H1 (cell line): ENCODE results near the gene ZBTB20. TPM values are rescaled to one million over a fixed set of nuclear protein-coding genes. Genes with fewer than 3 reads are reported as not detected.

ENCODE experiments used
- CTCF ChIA-PET: fragments of 300-600 bp; sonication (Branson Sonifier 250); formaldehyde crosslinking; loops from one replicate; lab custom pipeline; 2021; ENCODE audit not compliant: partially characterized antibody; lab: Charles Lee
- POLR2A ChIA-PET: fragments of 300-600 bp; sonication (Branson Sonifier 250); formaldehyde crosslinking; loops from one replicate; lab custom pipeline; 2021; ENCODE audit warnings: inconsistent platforms; ENCODE audit not compliant: partially characterized antibody; lab: Charles Lee
- DNase-seq, 2 experiments: peaks; one replicate each; pipeline versions ENCODE4 v3.0.0 to v3.0.0-alpha.2; 2010 to 2022; ENCODE audit warnings: low spot score in 2 of 2, low read depth in 1 of 2, mixed read lengths in 1 of 2
- FAIRE-seq: peaks from 2 replicates; lab custom pipeline; 2011; peaks lifted over from hg19 to GRCh38; lab: Jason Lieb, UNC
- H2AFZ ChIP-seq: 2 replicates; pipeline ENCODE4 v1.8.1; 2012; ENCODE audit warnings: low read length, inconsistent platforms
- H2AK5ac ChIP-seq: 2 replicates; pipeline ENCODE4 v1.6.1; 2013; ENCODE audit warnings: low read depth, low read length
- H2BK120ac ChIP-seq: replicated peaks from 2 replicates; pipeline ENCODE3; 2013; ENCODE audit warnings: low read depth, low read length, inconsistent platforms
- H2BK12ac ChIP-seq: 2 replicates; pipeline ENCODE4 v1.6.1; 2013; ENCODE audit warnings: low read depth, low read length
- H2BK15ac ChIP-seq: 2 replicates; pipeline ENCODE4 v1.6.1; 2013; ENCODE audit warnings: low read length
- H2BK20ac ChIP-seq: 2 replicates; pipeline ENCODE4 v1.6.1; 2013; ENCODE audit warnings: low read length
- H2BK5ac ChIP-seq: 2 replicates; pipeline ENCODE4 v1.6.1; 2013; ENCODE audit warnings: low read depth, low read length
- H3K14ac ChIP-seq: 2 replicates; pipeline ENCODE4 v1.6.1; 2013; ENCODE audit warnings: inconsistent platforms; ENCODE audit not compliant: insufficient read length
- H3K18ac ChIP-seq: 2 replicates; pipeline ENCODE4 v1.6.1; 2013; ENCODE audit warnings: low read length; ENCODE audit errors: extremely low read depth
- H3K23ac ChIP-seq: 2 replicates; pipeline ENCODE4 v1.6.1; 2013; ENCODE audit warnings: inconsistent platforms; ENCODE audit not compliant: insufficient read length
- H3K23me2 ChIP-seq: 2 replicates; pipeline ENCODE4 v1.6.1; 2013; ENCODE audit warnings: low read depth, low read length
- H3K27ac ChIP-seq: 2 replicates; pipeline ENCODE4 v1.6.1; 2011; ENCODE audit warnings: low read depth, low read length, inconsistent platforms
- H3K27me3 ChIP-seq, 4 experiments: replicated peaks in 1 of 4; 1 replicate in 1 of 4; 2 replicates in 3 of 4; pipeline versions ENCODE4 v1.6.1 to v1.8.1; 2011 to 2013; ENCODE audit warnings: low read length in 3 of 4, mild to moderate bottlenecking in 3 of 4, inconsistent platforms in 2 of 4, mixed read lengths in 2 of 4, moderate library complexity in 1 of 4; ENCODE audit not compliant: control insufficient read depth in 3 of 4, insufficient read depth in 3 of 4; ENCODE audit errors: extremely low read depth in 1 of 4
- H3K36me3 ChIP-seq, 4 experiments: 2 replicates each; pipeline versions ENCODE4 v1.6.1 to v1.8.1; 2011 to 2013; ENCODE audit warnings: mild to moderate bottlenecking in 4 of 4, low read length in 3 of 4, moderate library complexity in 2 of 4, control low read depth in 1 of 4, inconsistent platforms in 1 of 4; ENCODE audit not compliant: insufficient read depth in 4 of 4, control insufficient read depth in 2 of 4
- H3K4ac ChIP-seq: replicated peaks from 2 replicates; pipeline ENCODE3; 2013; ENCODE audit warnings: low read length, low read depth, mixed read lengths, inconsistent platforms; ENCODE audit not compliant: insufficient read length
- H3K4me1 ChIP-seq, 4 experiments: replicated peaks in 1 of 4; 1 replicate in 1 of 4; 2 replicates in 3 of 4; pipeline versions ENCODE4 v1.6.1 to v1.8.1; 2011 to 2013; ENCODE audit warnings: low read length in 3 of 4, inconsistent platforms in 2 of 4, mixed read lengths in 1 of 4; ENCODE audit not compliant: insufficient read depth in 4 of 4, control insufficient read depth in 3 of 4
- H3K4me2 ChIP-seq, 2 experiments: 2 replicates each; pipeline versions ENCODE4 v1.6.1 to v1.8.1; 2011 to 2013; ENCODE audit warnings: low read depth in 2 of 2, low read length in 2 of 2, control low read depth in 1 of 2, inconsistent platforms in 1 of 2, mild to moderate bottlenecking in 1 of 2; ENCODE audit not compliant: insufficient read depth in 1 of 2
- H3K4me3 ChIP-seq, 4 experiments: fragments of 200-600, 300-600 bp in 1 of 4; sonication (generic), shearing (Covaris generic), sonication (Bioruptor Twin) in 1 of 4; 2 replicates each; pipeline versions ENCODE4 v1.5.1 to v1.8.1; 2011 to 2016; ENCODE audit warnings: low read length in 4 of 4, low read depth in 3 of 4, control low read depth in 2 of 4, inconsistent platforms in 2 of 4, mild to moderate bottlenecking in 2 of 4, mixed read lengths in 1 of 4, moderate library complexity in 1 of 4; ENCODE audit not compliant: insufficient read depth in 2 of 4; ENCODE audit errors: extremely low read depth in 1 of 4
- H3K56ac ChIP-seq: replicated peaks from 2 replicates; pipeline ENCODE3; 2013; ENCODE audit warnings: low read depth, mild to moderate bottlenecking, mixed read lengths, low read length, inconsistent platforms; ENCODE audit not compliant: insufficient read length
- H3K79me1 ChIP-seq: 2 replicates; pipeline ENCODE4 v1.6.1; 2013; ENCODE audit warnings: low read depth, low read length, control low read depth
- H3K79me2 ChIP-seq, 2 experiments: 2 replicates each; pipeline versions ENCODE4 v1.6.1 to v1.8.1; 2012 to 2013; ENCODE audit warnings: low read length in 2 of 2, mild to moderate bottlenecking in 2 of 2, inconsistent platforms in 1 of 2; ENCODE audit not compliant: insufficient read depth in 2 of 2, control insufficient read depth in 1 of 2
- H3K9ac ChIP-seq, 4 experiments: replicated peaks in 1 of 4; 1 replicate in 1 of 4; 2 replicates in 3 of 4; pipeline versions ENCODE4 v1.6.1 to v1.8.1; 2011 to 2013; ENCODE audit warnings: low read depth in 3 of 4, low read length in 3 of 4, control low read depth in 2 of 4, mild to moderate bottlenecking in 2 of 4, moderate library complexity in 2 of 4, inconsistent platforms in 1 of 4; ENCODE audit errors: extremely low read depth in 1 of 4
- H3K9me3 ChIP-seq, 2 experiments: 2 replicates each; pipeline versions ENCODE4 v1.6.1 to v1.8.1; 2012 to 2013; ENCODE audit warnings: mild to moderate bottlenecking in 2 of 2, moderate library complexity in 2 of 2, control low read depth in 1 of 2, inconsistent platforms in 1 of 2, low read depth in 1 of 2, low read length in 1 of 2, mixed read lengths in 1 of 2; ENCODE audit not compliant: insufficient read depth in 2 of 2
- H4K20me1 ChIP-seq, 2 experiments: replicated peaks in 1 of 2; 2 replicates each; pipeline versions ENCODE3 to v1.8.1; 2011 to 2013; ENCODE audit warnings: inconsistent platforms in 2 of 2, low read length in 2 of 2, mild to moderate bottlenecking in 1 of 2; ENCODE audit not compliant: insufficient read depth in 2 of 2, control insufficient read depth in 1 of 2
- H4K5ac ChIP-seq: 2 replicates; pipeline ENCODE4 v1.6.1; 2013; ENCODE audit warnings: low read length, low read depth, mixed read lengths, inconsistent platforms; ENCODE audit not compliant: insufficient read length
- H4K8ac ChIP-seq: 2 replicates; pipeline ENCODE4 v1.8.0; 2013; ENCODE audit warnings: mild to moderate bottlenecking, moderate library complexity, low read length, inconsistent platforms; ENCODE audit not compliant: insufficient read depth; ENCODE audit errors: extremely low read depth
- H4K91ac ChIP-seq: replicated peaks from 2 replicates; pipeline ENCODE3; 2013; ENCODE audit warnings: low read length, mixed read lengths, inconsistent platforms; ENCODE audit not compliant: insufficient read length
- BRCA1 ChIP-seq: IDR thresholded peaks from 2 replicates; pipeline ENCODE4 v1.6.1; 2012; ENCODE audit warnings: low read depth, low read length, improper control_type of control experiment
- CBX8 ChIP-seq: fragments of 300-800, 300-1000 bp; sonication (generic); IDR thresholded peaks from 2 replicates; pipeline ENCODE4 v1.7.1; 2016; ENCODE audit warnings: low read depth, low read length, borderline replicate concordance
- E2F6 ChIP-seq: IDR thresholded peaks from 2 replicates; pipeline ENCODE4 v1.6.1; 2012; ENCODE audit warnings: inconsistent platforms
- HDAC6 ChIP-seq: IDR thresholded peaks from one replicate; pipeline ENCODE4 v1.7.1; 2012; ENCODE audit warnings: low read depth, mild to moderate bottlenecking, inconsistent platforms, low read length, moderate library complexity
- JUN ChIP-seq: IDR thresholded peaks from 2 replicates; pipeline ENCODE4 v1.6.1; 2011; ENCODE audit warnings: low read depth, mild to moderate bottlenecking, improper control_type of control experiment, low read length
- MAFK ChIP-seq: IDR thresholded peaks from 2 replicates; pipeline ENCODE4 v1.6.1; 2012; ENCODE audit warnings: low read depth, mild to moderate bottlenecking, improper control_type of control experiment, low read length
- WGBS, 2 experiments: shearing (Covaris generic) in 1 of 2; methylation state at CpG; one replicate each; pipeline versions ENCODE4 v1.1.6 to v1.1.7; 2013 to 2015; ENCODE audit warnings: low lambda C conversion rate in 2 of 2, mixed read lengths in 2 of 2, inconsistent platforms in 1 of 2, low coverage in 1 of 2, missing lambda C conversion rate in 1 of 2; ENCODE audit not compliant: insufficient replicate concordance in 2 of 2, insufficient coverage in 1 of 2, insufficient read length in 1 of 2; ENCODE audit errors: extremely low coverage in 1 of 2, missing lambda C conversion rate in 1 of 2; 5-methylcytosine and 5-hydroxymethylcytosine counted together
- polyA plus RNA-seq, 7 experiments: library from polyadenylated mRNA; depleted of rRNA in 3 of 7; stranded (reverse) in 5 of 7; unstranded in 2 of 7; fragments of >200 nt in 5 of 7; fragments of 200-250 nt in 2 of 7; gene quantifications; 1 replicate in 5 of 7; 2 replicates in 1 of 7; 4 replicates in 1 of 7; pipeline versions ENCODE4 v1.2.1 to v1.2.3, GENCODE V29; 2011 to 2013; ENCODE audit warnings: missing spikeins in 2 of 7, mixed read lengths in 2 of 7
- total RNA-seq: library from RNA; stranded (reverse); fragmentation: NEBNext Ultra II Directional; extraction: Animal tissue kit (Norgen Biotek cat#: 25700); gene quantifications from 2 replicates; pipeline ENCODE4 v1.2.1, GENCODE V29; 2021

ZBTB20 gene
- total and polyA plus RNA-seq, 2 of the 8 experiments (the other 6 are each of a cell fraction or from before 2014, with no cell fraction given) = 0.35 to 1.3 TPM

GRCh38 chr3:114351123-114351821, 795.8 kb downstream of the ZBTB20 start:
- Histone ChIP-seq H3K36me3 (no peaks in the 10 kb centered on the region), H2AK5ac (no peak overlapping the region), H4K5ac (no peak overlapping the region), H3K4me1 (peaks cover under 1 to 11% (median 4%) of the 10 kb centered on the region in 4 experiments; a peak in 6 of 7 replicates), H2BK120ac (no peak overlapping the region), H3K18ac (0 out of 2 replicates have a peak overlapping the region, but pooled peaks have one; percentile 64), H3K79me1 (no peaks in the 10 kb centered on the region; the same call in 1 of the 2 replicates)
- FAIRE-seq = no peak
- TF ChIP-seq JUN (no peak), CBX8 (no peak), MAFK (no peak), HDAC6 (no peak), BRCA1 (no peak), E2F6 (no peak)
- TF ChIP-seq, all 59 proteins: peak for 0
- Histone ChIP-seq H3K4ac (no peak overlapping the region), H4K91ac (peak overlapping the region; percentile 77), H3K4me3 (no peak overlapping the region), H3K79me2 (no peaks in the 10 kb centered on the region), H2BK15ac (peak overlapping the region; percentile 61; the same call in 1 of the 2 replicates), H2BK20ac (peak overlapping the region; percentile 0; the same call in 1 of the 2 replicates), H2BK5ac (peak overlapping the region; percentile 36; the same call in 1 of the 2 replicates), H3K9ac (no peak overlapping the region), H3K56ac (no peak overlapping the region), H3K23ac (no peak overlapping the region), H4K8ac (peak overlapping the region; percentile 86), H4K20me1 (no peaks in the 10 kb centered on the region), H2BK12ac (no peak overlapping the region; the same call in 1 of the 2 replicates), H3K9me3 (no peaks in the 10 kb centered on the region; a peak in 1 of 4 replicates), H3K23me2 (no peaks in the 10 kb centered on the region), H3K27ac (no peak overlapping the region), H3K4me2 (no peak overlapping the region), H2AFZ (no peak overlapping the region), H3K14ac (no peak overlapping the region), H3K27me3 (no peaks in the 10 kb centered on the region)
- ChIA-PET CTCF (interaction anchor here (2.3 to 4.1 kb wide), 3 partner anchors 13 to 33 kb away, joined by 9 to 17 read pairs (median 12); no protein-coding TSS in a partner anchor), POLR2A (no interaction called here)
- 95% methylated on average over 59 of the region's 64 CpGs; no CpG with 5 or more reads in 1 of the 2 experiments for WGBS, 2 experiments
- DNase-seq = no peak
